Dendritic cell treated with granulocyte-macrophage colony-stimulating factor and Interleukin-4, amounts not matched to agents 40 ng/mL and 50 ng/mL, for 4 days (primary cell): ENCODE measurements around the gene RNF38.
"Not testable (repeated sequence)": the region's sequence is repeated elsewhere in the genome, so short reads cannot be mapped to it uniquely, and the experiment has no call there.

Source experiments
- H3K27ac Mint-ChIP-seq: one replicate; pipeline ENCODE4 v1.8.0; 2022; ENCODE audit warnings: mild to moderate bottlenecking, mixed read lengths
- H3K27me3 Mint-ChIP-seq: one replicate; pipeline ENCODE4 v1.8.0; 2022; ENCODE audit warnings: mild to moderate bottlenecking, mixed read lengths
- H3K36me3 Mint-ChIP-seq: one replicate; pipeline ENCODE4 v1.8.0; 2022; ENCODE audit warnings: low read depth, mixed read lengths
- H3K4me1 Mint-ChIP-seq: one replicate; pipeline ENCODE4 v1.8.0; 2022; ENCODE audit warnings: low read depth, mixed read lengths
- H3K4me3 Mint-ChIP-seq: one replicate; pipeline ENCODE4 v1.8.0; 2022; ENCODE audit warnings: mild to moderate bottlenecking, moderate library complexity, mixed read lengths
- H3K9me3 Mint-ChIP-seq: one replicate; pipeline ENCODE4 v1.8.0; 2022; ENCODE audit warnings: mixed read lengths
- intact Hi-C: fragments of 100-400 bp; cut with micrococcal nuclease; formaldehyde crosslinking; loops from one replicate; pipeline ENCODE4 v1.15.0; 2022

RNF38 gene

DNA sequence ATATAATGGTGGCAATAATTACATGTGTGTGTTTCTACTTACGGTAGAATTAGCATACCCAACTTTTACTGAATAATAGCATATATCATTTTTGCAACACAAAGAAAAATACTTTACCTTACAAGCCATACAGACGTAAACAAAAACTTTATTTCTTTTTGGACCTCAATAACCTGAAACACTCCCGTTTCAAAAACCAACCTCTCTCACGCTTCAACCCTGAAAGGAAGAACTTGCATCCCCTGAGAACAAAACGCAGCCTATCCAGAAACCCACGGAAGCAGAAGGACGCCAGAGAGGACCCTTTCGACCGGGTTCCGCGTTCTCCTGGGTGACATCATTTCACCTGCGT is at the start of gene RNF38:
Gene RNF38 (minus strand): TSS at position 290 of the 352 bp plus-strand sequence. CDS start 161 bp downstream, at position 129.
- intact Hi-C loops = loop anchor here (2.0 to 5.0 kb wide), 2 partner anchors 87 to 153 kb away; no protein-coding TSS in a partner anchor
- no peaks in the 10 kb centered on the region for H3K27me3 Mint-ChIP-seq
- H3K27ac Mint-ChIP-seq = peak within 1 kb of the TSS; percentile 90
- peak within 1 kb of the TSS; percentile 85 for H3K4me3 Mint-ChIP-seq
- peaks cover 48% of the 10 kb centered on the region for H3K4me1 Mint-ChIP-seq
- peaks cover 15% of the 10 kb centered on the region for H3K36me3 Mint-ChIP-seq
- H3K9me3 Mint-ChIP-seq = no peaks in the 10 kb centered on the region

DNA sequence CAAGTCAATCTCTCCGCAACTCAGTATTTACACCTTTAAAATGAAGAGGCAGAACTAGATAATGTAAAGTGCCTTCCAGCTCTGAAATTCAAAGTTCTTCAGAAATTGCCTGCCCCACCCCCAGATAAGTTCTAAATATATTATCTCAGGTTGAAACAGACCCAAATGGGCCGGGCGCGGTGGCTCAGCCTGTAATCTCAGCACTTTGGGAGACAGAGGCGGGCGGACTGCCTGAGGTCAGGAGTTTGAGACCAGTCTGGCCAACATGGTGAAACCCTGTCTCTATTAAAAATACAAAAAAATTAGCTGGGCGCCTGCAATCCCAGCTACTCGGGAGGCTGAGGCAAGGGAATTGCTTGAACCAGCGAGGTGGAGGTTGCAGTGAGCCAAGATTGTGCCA is 48.5 kb upstream of the RNF38 start:
- H3K36me3 Mint-ChIP-seq, H3K9me3 Mint-ChIP-seq: not testable (repeated sequence)

GRCh38 chr9:36448017-36448416 is 47.9 kb upstream of the RNF38 start:
- Mint-ChIP-seq H3K27me3 (no peaks in the 10 kb centered on the region), H3K4me1 (peaks cover 30% of the 10 kb centered on the region), H3K9me3 (no peaks in the 10 kb centered on the region), H3K4me3 (no peak overlapping the region), H3K27ac (no peak overlapping the region), H3K36me3 (peaks cover 6% of the 10 kb centered on the region)
- intact Hi-C loops = no loop called here

More for the DNA sequence above, 48.5 kb upstream of the RNF38 start:
- intact Hi-C loops, H3K27ac Mint-ChIP-seq, H3K4me3 Mint-ChIP-seq, H3K27me3 Mint-ChIP-seq: not testable (repeated sequence)
- H3K4me1 Mint-ChIP-seq = peaks cover 27% of the 10 kb centered on the region

- H3K9me3 Mint-ChIP-seq, H3K27ac Mint-ChIP-seq, H3K27me3 Mint-ChIP-seq, intact Hi-C loops, H3K36me3 Mint-ChIP-seq, H3K4me3 Mint-ChIP-seq: not testable (repeated sequence)
- peaks cover 36% of the 10 kb centered on the region for H3K4me1 Mint-ChIP-seq
These were observed 46.6 kb upstream of the RNF38 start for GRCh38 chr9:36446678-36447077.

DNA sequence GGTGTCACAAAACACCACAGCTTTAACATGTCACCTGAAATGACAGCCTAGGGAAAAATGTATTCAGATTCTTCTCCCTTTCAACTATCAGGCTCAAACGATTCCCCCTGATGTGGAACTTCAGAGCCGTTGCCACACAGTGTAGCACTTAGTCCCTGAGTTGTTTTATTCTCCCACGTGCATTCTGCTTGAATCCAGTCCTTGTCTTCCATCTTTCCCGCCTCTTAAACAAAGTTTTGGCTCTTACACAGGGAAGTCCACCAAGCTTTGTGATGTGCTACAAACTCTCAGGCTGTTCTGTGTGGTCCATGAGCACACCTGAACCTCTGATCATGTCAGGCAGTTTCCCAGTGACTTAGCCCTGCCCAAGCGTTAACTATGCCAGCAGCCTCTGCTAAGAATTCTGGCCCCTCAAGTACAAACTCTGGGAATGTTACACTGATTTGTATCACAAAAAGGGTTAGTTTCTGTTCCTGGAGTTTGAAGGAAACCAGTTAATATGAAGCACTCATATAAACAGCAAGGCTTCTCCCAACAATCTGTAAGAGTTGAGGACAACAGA is 45.8 kb upstream of the RNF38 start:
- Mint-ChIP-seq H3K4me1 (peaks cover 36% of the 10 kb centered on the region), H3K27me3 (no peaks in the 10 kb centered on the region), H3K36me3 (peaks cover 6% of the 10 kb centered on the region), H3K4me3 (no peak overlapping the region), H3K27ac (no peak overlapping the region), H3K9me3 (no peaks in the 10 kb centered on the region)
- intact Hi-C loops = no loop called here

- Mint-ChIP-seq H3K4me3 (no peak overlapping the region), H3K36me3 (peaks cover 14% of the 10 kb centered on the region), H3K9me3 (no peaks in the 10 kb centered on the region), H3K27ac (no peak overlapping the region), H3K4me1 (peaks cover 22% of the 10 kb centered on the region), H3K27me3 (no peaks in the 10 kb centered on the region)
- intact Hi-C loops = no loop called here
These were observed 44.1 kb upstream of the RNF38 start for GRCh38 chr9:36444203-36444602.

- peaks cover 14% of the 10 kb centered on the region for H3K36me3 Mint-ChIP-seq
- peaks cover 22% of the 10 kb centered on the region for H3K4me1 Mint-ChIP-seq
- no peaks in the 10 kb centered on the region for H3K27me3 Mint-ChIP-seq
- H3K27ac Mint-ChIP-seq = no peak overlapping the region
- no peaks in the 10 kb centered on the region for H3K9me3 Mint-ChIP-seq
- no peak overlapping the region for H3K4me3 Mint-ChIP-seq
- intact Hi-C loops = no loop called here
These were observed 43.5 kb upstream of the RNF38 start for GRCh38 chr9:36443581-36443980.

DNA sequence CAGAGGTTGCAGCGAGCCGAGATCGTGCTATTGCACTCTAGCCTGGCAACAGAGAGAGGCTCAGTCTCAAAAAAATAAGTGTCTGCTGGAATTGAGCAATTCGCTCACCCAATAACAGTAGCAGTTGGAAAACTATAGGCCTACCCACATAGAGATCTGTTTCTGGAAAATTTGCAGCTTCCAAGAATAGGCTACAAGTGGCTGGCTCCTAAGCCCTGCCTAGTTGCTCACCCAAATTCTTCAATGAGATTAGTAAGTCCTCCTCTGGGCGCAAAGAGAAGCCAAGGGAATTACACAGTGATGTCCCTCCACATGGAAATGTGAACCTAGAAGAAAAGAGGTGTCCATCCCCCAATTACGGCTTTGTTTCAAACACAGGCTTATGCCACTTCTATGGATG is 42.6 kb upstream of the RNF38 start:
- Mint-ChIP-seq H3K36me3 (peaks cover 14% of the 10 kb centered on the region), H3K27me3 (no peaks in the 10 kb centered on the region), H3K4me3 (no peak overlapping the region), H3K27ac (no peak overlapping the region), H3K9me3 (no peaks in the 10 kb centered on the region), H3K4me1 (peaks cover 22% of the 10 kb centered on the region)
- intact Hi-C loops = no loop called here

DNA sequence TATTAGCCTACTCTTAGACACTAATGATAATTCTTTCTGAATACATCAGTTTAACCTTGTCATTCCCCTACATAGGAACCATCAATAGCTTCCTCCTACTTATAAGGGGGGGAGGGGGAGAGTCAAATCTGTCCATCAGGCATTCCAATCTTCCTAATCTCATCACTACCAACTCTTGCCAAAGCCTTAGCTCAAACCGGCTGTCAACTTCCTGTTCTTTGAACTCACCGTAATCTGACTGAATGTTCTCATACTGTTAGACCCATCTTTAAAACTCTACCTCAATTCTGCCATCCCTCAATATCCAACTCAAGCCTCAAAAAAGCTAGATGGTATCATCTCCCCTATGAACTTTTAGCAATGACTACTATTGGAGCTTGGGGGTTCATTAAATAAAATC is 41.9 kb upstream of the RNF38 start:
- Mint-ChIP-seq H3K36me3 (peaks cover 14% of the 10 kb centered on the region), H3K4me1 (peaks cover 24% of the 10 kb centered on the region), H3K27ac (no peak overlapping the region), H3K27me3 (no peaks in the 10 kb centered on the region), H3K4me3 (no peak overlapping the region), H3K9me3 (no peaks in the 10 kb centered on the region)
- intact Hi-C loops = no loop called here

DNA sequence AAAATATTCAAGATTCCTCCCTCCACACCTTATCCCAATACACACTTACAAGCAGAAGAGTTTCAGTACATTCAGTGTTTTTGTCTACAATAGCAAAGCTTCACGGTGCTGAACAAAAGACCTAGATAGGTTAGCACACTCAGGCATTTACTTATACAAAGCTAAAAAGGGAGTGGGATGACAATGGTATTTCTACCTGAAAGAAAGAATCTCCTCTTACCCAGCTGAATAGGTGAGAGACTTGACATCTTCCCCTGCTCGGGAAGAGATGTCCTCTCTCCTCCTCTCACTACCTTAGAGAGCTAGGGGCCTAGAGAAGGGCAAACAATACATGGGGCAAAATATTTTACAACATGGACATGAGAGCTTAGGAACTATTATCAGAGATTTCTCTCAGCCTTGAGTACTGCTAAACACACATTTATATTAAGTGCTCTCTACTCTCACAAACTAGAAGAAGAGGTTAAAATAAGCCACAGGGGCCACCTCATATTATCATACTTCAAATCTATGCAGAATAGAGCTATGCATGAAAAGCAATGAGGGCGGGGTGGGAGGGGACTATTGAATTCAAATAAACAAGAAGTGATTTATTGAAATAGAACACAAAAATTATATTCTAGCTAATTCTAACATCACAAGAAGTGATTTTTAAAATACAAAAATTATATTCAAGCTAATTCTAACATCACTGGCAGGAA is 38.6 kb upstream of the RNF38 start:
- no peaks in the 10 kb centered on the region for H3K27me3 Mint-ChIP-seq
- H3K4me1 Mint-ChIP-seq = peaks cover 16% of the 10 kb centered on the region
- H3K4me3 Mint-ChIP-seq = no peak overlapping the region
- intact Hi-C loops = no loop called here
- H3K27ac Mint-ChIP-seq = no peak overlapping the region
- peaks cover 7% of the 10 kb centered on the region for H3K36me3 Mint-ChIP-seq
- H3K9me3 Mint-ChIP-seq = no peaks in the 10 kb centered on the region

DNA sequence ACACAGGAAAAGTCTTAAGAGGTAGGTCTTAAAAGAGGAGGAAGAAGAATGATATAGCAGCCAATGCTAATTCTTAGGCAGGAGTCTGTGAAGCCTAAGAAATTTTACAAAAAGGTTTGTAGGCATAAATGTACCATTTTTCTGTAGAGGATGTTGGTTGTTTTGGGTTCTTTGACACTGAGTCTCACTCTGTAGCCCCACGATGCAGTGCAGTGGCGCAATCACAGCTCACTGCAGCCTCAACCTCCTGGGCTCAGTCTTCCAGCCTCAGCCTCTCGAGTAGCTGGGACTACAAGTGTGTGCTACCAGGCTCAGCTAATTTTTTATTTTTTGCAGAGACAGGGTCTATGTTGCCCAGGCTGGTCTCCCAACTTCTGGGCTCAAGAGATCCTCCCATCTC is 37.7 kb upstream of the RNF38 start:
- intact Hi-C loops = no loop called here
- no peak overlapping the region for H3K27ac Mint-ChIP-seq
- no peak overlapping the region for H3K4me3 Mint-ChIP-seq
- no peaks in the 10 kb centered on the region for H3K9me3 Mint-ChIP-seq
- H3K4me1 Mint-ChIP-seq = peaks cover 12% of the 10 kb centered on the region
- peaks cover 7% of the 10 kb centered on the region for H3K36me3 Mint-ChIP-seq
- H3K27me3 Mint-ChIP-seq = no peaks in the 10 kb centered on the region

DNA sequence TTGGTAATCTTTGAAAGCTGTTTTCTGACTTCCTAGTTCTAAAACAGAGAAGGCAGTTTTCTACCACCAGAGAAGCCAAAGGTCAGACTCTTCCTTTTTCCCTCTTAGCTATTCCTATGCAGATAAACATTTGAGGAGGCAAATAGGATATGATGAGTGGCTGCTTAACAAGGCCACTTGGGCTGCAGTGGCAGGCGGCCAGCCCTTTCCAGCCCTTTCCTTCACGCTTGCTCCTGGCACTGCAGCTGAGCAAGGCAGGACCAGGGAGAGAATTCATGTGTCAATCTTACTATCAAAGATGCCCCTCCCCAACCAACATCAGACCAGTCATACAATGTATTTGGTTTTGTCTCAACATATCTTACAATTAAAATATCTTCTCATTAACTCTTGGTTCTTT is 36.8 kb upstream of the RNF38 start:
- Mint-ChIP-seq H3K36me3 (peaks cover 7% of the 10 kb centered on the region), H3K27ac (no peak overlapping the region), H3K4me3 (no peak overlapping the region), H3K27me3 (no peaks in the 10 kb centered on the region), H3K9me3 (no peaks in the 10 kb centered on the region), H3K4me1 (peaks cover 7% of the 10 kb centered on the region)
- intact Hi-C loops = no loop called here

DNA sequence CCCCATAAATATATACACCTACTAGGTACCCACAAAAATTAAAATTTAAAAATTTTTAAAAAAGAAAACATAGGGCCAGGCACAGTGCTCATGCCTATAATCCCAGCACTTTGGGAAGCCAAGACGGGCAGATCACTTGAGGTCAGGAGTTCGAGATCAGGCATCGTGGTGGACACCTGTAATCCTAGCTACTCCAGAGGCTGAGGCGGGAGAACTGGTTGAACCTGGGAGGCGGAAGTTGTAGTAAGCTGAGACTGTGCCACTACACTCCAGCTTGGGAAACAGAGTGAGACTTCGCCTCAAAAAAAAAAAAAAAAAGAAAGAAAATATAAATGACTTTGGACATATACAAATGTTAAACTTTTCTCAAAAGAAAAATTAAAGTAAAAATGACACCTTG is 33.3 kb upstream of the RNF38 start:
- H3K4me3 Mint-ChIP-seq = no peak overlapping the region
- no peaks in the 10 kb centered on the region for H3K27me3 Mint-ChIP-seq
- H3K9me3 Mint-ChIP-seq = no peaks in the 10 kb centered on the region
- intact Hi-C loops = no loop called here
- peaks cover 15% of the 10 kb centered on the region for H3K36me3 Mint-ChIP-seq
- no peak overlapping the region for H3K27ac Mint-ChIP-seq
- peaks cover 6% of the 10 kb centered on the region for H3K4me1 Mint-ChIP-seq

- no peak overlapping the region for H3K4me3 Mint-ChIP-seq
- peaks cover 19% of the 10 kb centered on the region for H3K36me3 Mint-ChIP-seq
- no peaks in the 10 kb centered on the region for H3K9me3 Mint-ChIP-seq
- peaks cover 6% of the 10 kb centered on the region for H3K4me1 Mint-ChIP-seq
- intact Hi-C loops = no loop called here
- no peaks in the 10 kb centered on the region for H3K27me3 Mint-ChIP-seq
- no peak overlapping the region for H3K27ac Mint-ChIP-seq
These were observed 31.0 kb upstream of the RNF38 start for GRCh38 chr9:36431078-36431477.

DNA sequence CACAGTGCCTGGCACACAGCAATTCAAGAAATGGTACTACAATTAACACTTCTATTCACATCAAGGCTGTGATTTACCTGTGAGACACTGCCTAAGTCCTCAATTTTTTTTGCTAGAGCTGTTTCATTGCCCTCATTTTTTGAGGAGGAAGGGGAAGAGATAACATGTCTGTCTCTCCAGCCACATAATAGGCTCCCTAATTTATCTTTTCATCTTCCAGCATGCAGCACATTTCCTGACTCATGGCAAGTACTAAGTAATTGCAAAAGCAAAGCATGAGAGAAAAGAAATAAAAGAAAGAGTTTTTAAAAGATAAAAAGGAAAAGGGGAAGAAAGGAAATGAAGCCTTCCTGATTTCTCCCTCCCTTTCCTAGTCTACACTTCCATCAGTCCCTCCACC is 26.9 kb upstream of the RNF38 start:
- H3K36me3 Mint-ChIP-seq = peaks cover 43% of the 10 kb centered on the region
- intact Hi-C loops = no loop called here
- peaks cover 6% of the 10 kb centered on the region for H3K4me1 Mint-ChIP-seq
- no peaks in the 10 kb centered on the region for H3K9me3 Mint-ChIP-seq
- H3K27me3 Mint-ChIP-seq = no peaks in the 10 kb centered on the region
- H3K27ac Mint-ChIP-seq = no peak overlapping the region
- no peak overlapping the region for H3K4me3 Mint-ChIP-seq
